Prostate gland (tissue), 2 donors: ENCODE measurements around the gene MSH2. TPM values are rescaled to one million over a fixed set of nuclear protein-coding genes. Genes with fewer than 3 reads are reported as not detected.
"Not testable (repeated sequence)": the region's sequence is repeated elsewhere in the genome, so short reads cannot be mapped to it uniquely, and the experiment has no call there.

Experiments used
- DNase-seq: peaks from one replicate; pipeline ENCODE4 v3.0.0-alpha.2; 2019; ENCODE audit warnings: low spot score
- H3K27ac ChIP-seq, 2 donors: fragments of 200-600 bp; sonication (generic); 2 replicates each; pipeline ENCODE4 v1.5.1; 2017 to 2019
- H3K27me3 ChIP-seq: fragments of 200-600 bp; sonication (generic); replicated peaks from 2 replicates; pipeline ENCODE4 v1.5.1; 2019; ENCODE audit not compliant: insufficient read depth
- H3K36me3 ChIP-seq, 2 donors: fragments of 200-600 bp; sonication (generic); 1 replicate in 1 of 2; 2 replicates in 1 of 2; pipeline versions ENCODE4 v1.5.1 to v1.8.1; 2017 to 2019
- H3K4me1 ChIP-seq: fragments of 200-600 bp; sonication (generic); replicated peaks from 2 replicates; pipeline ENCODE4 v1.5.1; 2019
- H3K4me3 ChIP-seq, 2 donors: fragments of 200-600 bp; sonication (generic); 2 replicates each; pipeline ENCODE4 v1.5.1; 2017 to 2019
- H3K9me3 ChIP-seq: fragments of 200-600 bp; sonication (generic); 2 replicates; pipeline ENCODE4 v1.5.1; 2017
- POLR2A ChIP-seq: fragments of 450-650 bp; IDR thresholded peaks from one replicate; pipeline ENCODE4 v1.6.1; 2016; ENCODE audit warnings: antibody characterized with exemption, mild to moderate bottlenecking
- POLR2AphosphoS5 ChIP-seq: sonication (generic); formaldehyde crosslinking; IDR thresholded peaks from one replicate; pipeline ENCODE4 v1.6.1; 2017; ENCODE audit warnings: antibody characterized with exemption
- WGBS: methylation state at CpG from one replicate; pipeline ENCODE4 v1.1.5; 2018; 5-methylcytosine and 5-hydroxymethylcytosine counted together
- intact Hi-C: fragments of 100-400 bp; cut with DNase I; formaldehyde crosslinking; loops from one replicate; pipeline ENCODE4 v1.14.2; 2022
- total RNA-seq, 2 donors: library from RNA; depleted of rRNA; stranded (reverse); fragments of >200 nt; gene quantifications; one replicate each; pipeline ENCODE4 v1.1.0, GENCODE V29; 2016
- TF ChIP-seq, protein P1 (sequence below), 4 experiments: fragments of 200-600 bp in 2 of 4; fragments of 450-650 bp in 2 of 4; sonication (generic) in 2 of 4; IDR thresholded peaks; 1 replicate in 3 of 4; 2 replicates in 1 of 4; pipeline ENCODE4 v1.5.1; 2016 to 2019; ENCODE audit warnings: antibody characterized with exemption in 4 of 4, mild to moderate bottlenecking in 2 of 4, moderate library complexity in 2 of 4

Gene MSH2
- total RNA-seq, 2 donors from 2014 or later: 14.0 to 17.9 TPM

DNA sequence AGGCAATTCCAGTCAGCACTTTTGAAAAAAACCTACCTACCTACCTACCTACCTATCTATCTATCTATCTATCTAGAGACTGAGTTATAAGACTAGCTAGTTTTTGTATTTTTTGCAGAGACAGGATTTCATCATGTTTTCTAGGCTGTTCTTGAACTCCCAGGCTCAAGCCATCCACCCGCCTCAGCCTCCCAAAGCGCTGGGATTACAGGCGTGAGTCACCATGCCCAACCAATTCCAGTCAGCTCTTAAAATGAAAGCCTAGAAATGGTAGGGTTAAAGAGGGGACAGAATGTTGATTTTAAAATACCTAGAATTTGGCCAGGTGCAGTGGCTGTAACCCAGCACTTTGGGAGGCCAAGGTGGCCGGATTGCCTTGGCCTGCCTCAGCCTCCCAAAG is 19.1 kb downstream of the MSH2 start:
- no peak overlapping the region for H3K27ac ChIP-seq
- intact Hi-C loops: no loop called here
- DNase-seq: no peak
- no peaks in the 10 kb centered on the region for H3K27me3 ChIP-seq
- TF ChIP-seq POLR2AphosphoS5 (no peak), POLR2A (no peak)
- TF ChIP-seq, protein P1, sequence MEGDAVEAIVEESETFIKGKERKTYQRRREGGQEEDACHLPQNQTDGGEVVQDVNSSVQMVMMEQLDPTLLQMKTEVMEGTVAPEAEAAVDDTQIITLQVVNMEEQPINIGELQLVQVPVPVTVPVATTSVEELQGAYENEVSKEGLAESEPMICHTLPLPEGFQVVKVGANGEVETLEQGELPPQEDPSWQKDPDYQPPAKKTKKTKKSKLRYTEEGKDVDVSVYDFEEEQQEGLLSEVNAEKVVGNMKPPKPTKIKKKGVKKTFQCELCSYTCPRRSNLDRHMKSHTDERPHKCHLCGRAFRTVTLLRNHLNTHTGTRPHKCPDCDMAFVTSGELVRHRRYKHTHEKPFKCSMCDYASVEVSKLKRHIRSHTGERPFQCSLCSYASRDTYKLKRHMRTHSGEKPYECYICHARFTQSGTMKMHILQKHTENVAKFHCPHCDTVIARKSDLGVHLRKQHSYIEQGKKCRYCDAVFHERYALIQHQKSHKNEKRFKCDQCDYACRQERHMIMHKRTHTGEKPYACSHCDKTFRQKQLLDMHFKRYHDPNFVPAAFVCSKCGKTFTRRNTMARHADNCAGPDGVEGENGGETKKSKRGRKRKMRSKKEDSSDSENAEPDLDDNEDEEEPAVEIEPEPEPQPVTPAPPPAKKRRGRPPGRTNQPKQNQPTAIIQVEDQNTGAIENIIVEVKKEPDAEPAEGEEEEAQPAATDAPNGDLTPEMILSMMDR (IDR thresholded peaks at IDR 0.05): no peak
- no peaks in the 10 kb centered on the region for H3K4me1 ChIP-seq
- no peak overlapping the region for H3K4me3 ChIP-seq
- no peaks in the 10 kb centered on the region for H3K9me3 ChIP-seq
- WGBS: 88% methylated on average over 4 of the region's 4 CpGs
- no peaks in the 10 kb centered on the region for H3K36me3 ChIP-seq

DNA sequence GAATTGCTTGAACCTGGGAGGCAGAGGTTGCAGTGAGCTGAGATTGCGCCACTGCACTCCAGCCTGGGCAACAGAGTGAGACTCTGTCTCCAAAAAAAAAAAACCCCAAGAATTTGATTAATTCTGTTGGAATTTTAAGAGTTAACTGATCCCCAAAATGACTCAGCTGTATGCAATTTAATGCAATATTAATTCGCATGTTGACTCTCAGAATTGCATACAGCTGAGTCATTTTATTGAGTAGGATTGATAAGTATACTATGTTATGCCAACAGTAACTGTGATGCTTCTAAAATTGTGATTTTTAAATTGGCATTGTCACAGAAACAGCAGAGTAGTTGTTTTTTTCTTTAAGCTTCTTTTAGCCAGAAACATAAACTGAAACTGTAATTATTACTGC is 19.6 kb downstream of the MSH2 start:
- H3K27me3 ChIP-seq: no peaks in the 10 kb centered on the region
- no peak overlapping the region for H3K4me3 ChIP-seq
- no peaks in the 10 kb centered on the region for H3K9me3 ChIP-seq
- no peaks in the 10 kb centered on the region for H3K4me1 ChIP-seq
- WGBS: 83% methylated on average over 2 of the region's 2 CpGs
- intact Hi-C loops: no loop called here
- DNase-seq: no peak
- no peak overlapping the region for H3K27ac ChIP-seq
- H3K36me3 ChIP-seq: no peaks in the 10 kb centered on the region
- TF ChIP-seq, protein P1 (IDR thresholded peaks at IDR 0.05): no peak
- no peak for TF ChIP-seq POLR2A
- no peak for TF ChIP-seq POLR2AphosphoS5

DNA sequence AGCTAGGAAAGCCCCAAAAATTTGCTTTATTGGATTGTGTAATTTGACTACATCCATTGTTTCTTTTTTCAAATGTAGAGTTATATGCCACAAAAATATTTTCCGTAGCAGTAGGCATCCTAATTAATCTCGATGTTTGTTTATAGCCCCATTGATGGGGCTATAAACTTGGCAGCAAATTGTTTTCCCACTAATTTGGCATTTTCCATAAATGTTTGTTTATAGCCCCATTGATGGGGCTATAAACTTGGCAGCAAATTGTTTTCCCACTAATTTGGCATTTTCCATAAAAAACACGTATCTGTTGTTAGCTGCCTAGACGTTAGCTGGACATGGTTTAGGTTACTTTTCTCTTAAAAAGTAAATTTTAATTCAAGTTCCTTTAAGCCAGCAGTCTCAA is 23.8 kb downstream of the MSH2 start:
- H3K27ac ChIP-seq: no peak overlapping the region
- H3K9me3 ChIP-seq: no peaks in the 10 kb centered on the region
- intact Hi-C loops: no loop called here
- WGBS: 82% methylated on average over 4 of the region's 4 CpGs
- DNase-seq: no peak
- H3K4me1 ChIP-seq: no peaks in the 10 kb centered on the region
- H3K27me3 ChIP-seq: no peaks in the 10 kb centered on the region
- no peak overlapping the region for H3K4me3 ChIP-seq
- peaks cover 0 to 5% of the 10 kb centered on the region in 2 donors for H3K36me3 ChIP-seq
- TF ChIP-seq, protein P1 (IDR thresholded peaks at IDR 0.05): no peak
- no peak for TF ChIP-seq POLR2A
- TF ChIP-seq POLR2AphosphoS5: no peak

DNA sequence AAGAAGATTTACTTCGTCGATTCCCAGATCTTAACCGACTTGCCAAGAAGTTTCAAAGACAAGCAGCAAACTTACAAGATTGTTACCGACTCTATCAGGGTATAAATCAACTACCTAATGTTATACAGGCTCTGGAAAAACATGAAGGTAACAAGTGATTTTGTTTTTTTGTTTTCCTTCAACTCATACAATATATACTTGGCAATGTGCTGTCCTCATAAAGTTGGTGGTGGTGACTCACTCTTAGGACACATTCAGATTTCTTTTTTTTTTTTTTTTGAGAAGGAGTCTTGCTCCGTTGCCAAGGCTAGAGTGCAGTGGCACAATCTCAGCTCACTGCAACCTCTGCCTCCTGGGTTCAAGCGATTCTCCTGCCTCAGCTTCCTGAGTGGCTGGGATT is 26.8 kb downstream of the MSH2 start:
- no peak overlapping the region for H3K4me3 ChIP-seq
- peak; percentile 32 for DNase-seq
- TF ChIP-seq POLR2AphosphoS5: peak; percentile 65
- no peak for TF ChIP-seq POLR2A
- H3K9me3 ChIP-seq: no peaks in the 10 kb centered on the region
- H3K27ac ChIP-seq: no peak overlapping the region
- no peaks in the 10 kb centered on the region for H3K4me1 ChIP-seq
- intact Hi-C loops: loop anchor here (10.0 kb wide), 1 partner anchor 675 kb away; no protein-coding TSS in a partner anchor
- H3K27me3 ChIP-seq: no peaks in the 10 kb centered on the region
- H3K36me3 ChIP-seq: peaks cover 0 to 5% of the 10 kb centered on the region in 2 donors
- 47% methylated on average over 6 of the region's 6 CpGs for WGBS

DNA sequence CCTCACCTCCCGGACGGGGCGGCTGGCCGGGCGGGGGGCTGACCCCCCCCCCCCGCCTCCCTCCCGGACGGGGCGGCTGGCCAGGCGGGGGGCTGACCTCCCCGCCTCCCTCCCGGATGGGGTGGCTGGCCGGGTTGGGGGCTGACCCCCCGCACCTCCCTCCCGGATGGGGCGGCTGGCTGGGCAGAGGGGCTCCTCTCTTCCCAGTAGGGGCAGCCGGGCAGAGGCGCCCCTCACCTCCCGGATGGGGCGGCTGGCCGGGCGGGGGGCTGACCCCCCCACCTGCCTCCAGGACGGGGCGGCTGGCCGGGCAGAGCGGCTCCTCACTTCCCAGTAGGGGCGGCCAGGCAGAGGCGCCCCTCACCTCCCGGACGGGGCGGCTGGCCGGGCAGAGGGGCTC is 30.1 kb downstream of the MSH2 start:
- H3K36me3 ChIP-seq, DNase-seq, H3K4me3 ChIP-seq, H3K27ac ChIP-seq, H3K4me1 ChIP-seq, H3K27me3 ChIP-seq, H3K9me3 ChIP-seq: not testable (repeated sequence)
- intact Hi-C loops: loop anchor here (10.0 kb wide), 1 partner anchor 672 kb away; no protein-coding TSS in a partner anchor
- no CpG with 5 or more reads among the region's 32 CpGs for WGBS

DNA sequence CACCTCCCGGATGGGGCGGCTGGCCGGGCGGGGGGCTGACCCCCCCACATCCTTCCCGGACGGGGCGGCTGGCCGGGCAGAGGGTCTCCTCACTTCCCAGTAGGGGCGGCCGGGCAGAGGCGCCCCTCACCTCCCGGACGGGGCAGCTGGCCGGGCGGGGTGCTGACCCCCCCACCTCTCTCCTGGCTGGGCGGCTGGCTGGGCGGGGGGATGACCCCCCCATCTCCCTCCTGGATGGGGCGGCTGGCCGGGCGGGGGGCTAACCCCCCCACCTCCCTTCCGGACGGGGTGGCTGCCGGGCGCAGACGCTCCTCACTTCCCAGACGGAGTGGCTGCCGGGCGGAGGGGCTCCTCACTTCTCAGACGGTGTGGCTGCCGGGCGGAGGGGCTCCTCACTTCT is 30.5 kb downstream of the MSH2 start:
- not testable (repeated sequence) for H3K9me3 ChIP-seq, H3K36me3 ChIP-seq, H3K4me1 ChIP-seq, H3K27me3 ChIP-seq, DNase-seq, H3K27ac ChIP-seq, H3K4me3 ChIP-seq
- WGBS: no CpG with 5 or more reads among the region's 31 CpGs
- intact Hi-C loops: loop anchor here (10.0 kb wide), 1 partner anchor 671 kb away; no protein-coding TSS in a partner anchor
